Transverse colon (tissue), 4 donors: ENCODE measurements around the gene CBY2.

Experiments used
- CTCF ChIP-seq, 5 experiments: fragments of 200-600 bp in 3 of 5; fragments of 450-650 bp in 2 of 5; sonication (generic) in 3 of 5; IDR thresholded peaks; 1 replicate in 2 of 5; 2 replicates in 3 of 5; pipeline ENCODE4 v1.5.1; 2016 to 2017; ENCODE audit warnings: antibody characterized with exemption in 5 of 5, inconsistent platforms in 3 of 5, mild to moderate bottlenecking in 2 of 5, moderate library complexity in 1 of 5
- POLR2A ChIP-seq: fragments of 450-650 bp; IDR thresholded peaks from one replicate; pipeline ENCODE4 v1.6.1; 2016; ENCODE audit warnings: antibody characterized with exemption, mild to moderate bottlenecking, moderate library complexity
- POLR2AphosphoS5 ChIP-seq, 3 donors: sonication (generic); formaldehyde crosslinking; IDR thresholded peaks; one replicate each; pipeline ENCODE4 v1.6.1; 2016; ENCODE audit warnings: antibody characterized with exemption in 3 of 3

- no peak for TF ChIP-seq CTCF (IDR thresholded peaks at IDR 0.05)
- no peak for TF ChIP-seq POLR2A
- TF ChIP-seq POLR2AphosphoS5 (IDR thresholded peaks at IDR 0.05), result no peak
These were observed 9.8 kb downstream of the CBY2 start for GRCh38 chr13:45711951-45712350.
